Measurements from ENCODE around the gene ADRA2B. TPM values are rescaled to one million over a fixed set of nuclear protein-coding genes. Genes with fewer than 3 reads are reported as not detected.

ADRA2B gene
- total RNA-seq, 6 experiments from 2014 or later: not detected

- no peak overlapping the region for H3K27ac Mint-ChIP-seq
- TF ChIP-seq CTCF (IDR thresholded peaks at IDR 0.05): no peak
- H3K36me3 Mint-ChIP-seq (ENCODE audit: low read depth): peaks cover 7% of the 10 kb centered on the region
- H3K9me3 Mint-ChIP-seq: no peaks in the 10 kb centered on the region
- DNase-seq: no peak
- peaks cover 39% of the 10 kb centered on the region for H3K27me3 Mint-ChIP-seq (ENCODE audit: insufficient read depth)
- no peak overlapping the region for H3K4me3 Mint-ChIP-seq
- peaks cover 4% of the 10 kb centered on the region; the same call in 1 of the 2 replicates for H3K4me1 Mint-ChIP-seq (ENCODE audit: low read depth)
These were observed 4.4 kb downstream of the ADRA2B start for GRCh38 chr2:96111823-96112500.

DNA sequence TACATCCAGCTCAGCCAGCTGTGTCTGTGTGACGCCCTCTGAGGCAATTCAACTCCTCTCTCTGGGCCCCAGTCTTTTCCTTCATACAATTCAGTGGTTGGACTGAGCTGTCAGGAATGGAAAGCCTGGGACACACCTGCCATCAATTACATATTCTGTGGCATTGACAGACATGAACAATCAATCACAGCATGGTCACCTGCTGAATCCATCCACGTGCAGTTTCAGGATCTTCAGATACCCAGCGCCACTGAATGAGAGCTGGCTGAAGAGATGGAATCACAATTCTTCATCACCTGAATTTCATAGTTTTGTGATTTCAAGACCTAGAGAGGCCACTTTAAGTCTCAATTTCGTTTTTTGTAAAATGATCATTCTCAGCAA is 5.1 kb downstream of the ADRA2B start:
- Mint-ChIP-seq H3K27me3 (ENCODE audit: insufficient read depth) (peaks cover 45% of the 10 kb centered on the region), H3K4me1 (ENCODE audit: low read depth) (peaks cover 4% of the 10 kb centered on the region; the same call in 1 of the 2 replicates)

DNA sequence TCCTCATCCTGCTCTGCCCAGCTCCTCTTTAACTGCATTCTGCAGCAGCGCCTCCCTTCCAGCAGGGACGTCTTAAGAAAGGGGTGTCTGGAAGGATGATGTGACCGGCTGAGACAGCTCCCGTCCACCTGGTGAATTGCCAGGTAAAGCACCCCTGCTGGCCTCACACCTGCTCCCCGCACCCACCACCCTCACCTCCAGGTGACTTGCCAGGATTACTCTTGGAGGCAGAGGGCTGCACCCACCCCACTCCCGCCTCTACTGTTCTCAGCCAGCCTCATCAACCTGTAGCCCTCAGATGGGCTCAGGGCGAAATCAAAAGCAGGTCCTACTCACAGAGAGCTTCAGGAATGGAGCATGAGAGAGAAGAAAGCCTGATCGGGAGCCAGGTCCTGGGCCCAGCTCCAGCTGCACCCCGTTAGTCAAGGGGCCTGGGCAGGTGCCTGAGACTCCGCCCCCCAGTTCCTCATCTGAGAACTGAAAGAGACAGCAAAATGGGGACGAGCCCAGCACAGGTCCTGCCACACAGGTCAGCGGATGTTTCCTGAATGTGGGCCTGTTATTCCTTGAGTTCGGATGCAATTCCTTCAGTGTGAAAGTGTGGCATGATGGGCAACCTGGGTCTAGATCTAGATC is 5.6 kb downstream of the ADRA2B start:
- H3K27me3 Mint-ChIP-seq (ENCODE audit: insufficient read depth): peaks cover 43% of the 10 kb centered on the region
- no peak overlapping the region for H3K27ac Mint-ChIP-seq

More for the DNA sequence above, 5.1 kb downstream of the ADRA2B start:
- peaks cover 2% of the 10 kb centered on the region; the same call in 1 of the 2 replicates for H3K9me3 Mint-ChIP-seq
- H3K36me3 Mint-ChIP-seq (ENCODE audit: low read depth): peaks cover 7% of the 10 kb centered on the region
- H3K4me3 Mint-ChIP-seq: no peak overlapping the region
- DNase-seq: no peak
- no peak for TF ChIP-seq CTCF (IDR thresholded peaks at IDR 0.05)
- H3K27ac Mint-ChIP-seq: no peak overlapping the region

DNA sequence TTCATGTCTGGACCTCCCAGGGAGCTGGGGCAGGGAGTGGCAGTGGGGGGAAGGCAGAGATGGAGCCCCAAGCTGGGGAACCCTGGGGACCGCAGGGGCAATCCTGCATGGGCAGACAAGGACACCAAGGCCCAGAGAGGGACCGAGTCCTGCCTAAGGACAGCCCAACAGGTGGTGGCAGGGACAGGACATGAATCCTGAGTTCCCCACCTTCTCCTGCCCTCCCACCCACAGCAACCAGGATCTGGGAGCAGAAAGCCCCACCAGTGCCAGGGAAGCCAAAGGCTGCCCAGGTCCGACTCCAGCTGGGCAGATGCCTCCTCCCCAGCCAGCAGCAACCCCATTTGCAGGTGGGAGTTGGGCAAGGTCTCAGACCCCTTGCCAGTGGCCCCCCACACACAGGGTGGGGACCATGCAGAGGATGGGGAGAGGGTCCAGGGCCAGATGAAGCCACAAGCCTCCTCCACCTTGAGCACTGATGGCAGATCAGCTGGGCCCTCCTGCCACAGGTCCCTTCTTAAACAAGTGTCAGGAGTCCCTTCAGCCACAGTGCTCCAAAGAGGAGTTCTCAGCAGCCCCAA is 6.3 kb downstream of the ADRA2B start:
- TF ChIP-seq CTCF (IDR thresholded peaks at IDR 0.05): no peak
- DNase-seq: no peak
- no peak overlapping the region for H3K4me3 Mint-ChIP-seq
- H3K36me3 Mint-ChIP-seq (ENCODE audit: low read depth): peaks cover 7% of the 10 kb centered on the region; the same call in 1 of the 2 replicates
- peaks cover 14% of the 10 kb centered on the region for H3K9me3 Mint-ChIP-seq
- peaks cover 38% of the 10 kb centered on the region for H3K27me3 Mint-ChIP-seq (ENCODE audit: insufficient read depth)
- H3K4me1 Mint-ChIP-seq (ENCODE audit: low read depth): peaks cover 4% of the 10 kb centered on the region; the same call in 1 of the 2 replicates
- no peak overlapping the region for H3K27ac Mint-ChIP-seq

More for the DNA sequence above, 5.6 kb downstream of the ADRA2B start:
- TF ChIP-seq CTCF (IDR thresholded peaks at IDR 0.05): no peak
- Mint-ChIP-seq H3K4me1 (ENCODE audit: low read depth) (peaks cover 4% of the 10 kb centered on the region; the same call in 1 of the 2 replicates), H3K36me3 (ENCODE audit: low read depth) (peaks cover 7% of the 10 kb centered on the region), H3K4me3 (no peak overlapping the region), H3K9me3 (peaks cover 7% of the 10 kb centered on the region)
- no peak for DNase-seq

- no peak for DNase-seq
- Mint-ChIP-seq H3K4me1 (ENCODE audit: low read depth) (peaks cover 4% of the 10 kb centered on the region; the same call in 1 of the 2 replicates), H3K27ac (no peak overlapping the region), H3K4me3 (no peak overlapping the region), H3K9me3 (peaks cover 19% of the 10 kb centered on the region), H3K27me3 (ENCODE audit: insufficient read depth) (peaks cover 34% of the 10 kb centered on the region), H3K36me3 (ENCODE audit: low read depth) (peaks cover 10% of the 10 kb centered on the region; the same call in 1 of the 2 replicates)
- no peak for TF ChIP-seq CTCF (IDR thresholded peaks at IDR 0.05)
These were observed 7.0 kb downstream of the ADRA2B start for GRCh38 chr2:96109361-96109680.
